ENCODE results near the gene MKRN1. TPM values are rescaled to one million over a fixed set of nuclear protein-coding genes. Genes with fewer than 3 reads are reported as not detected.
A peak's percentile ranks its signal among the peaks of the same experiment; 100 is the strongest.

MKRN1 gene
- total RNA-seq, 2 donors from 2014 or later: 135 to 163 TPM

- H3K27me3 ChIP-seq (ENCODE audit: control insufficient read depth, insufficient read depth, low read length, poor library complexity, severe bottlenecking): no peaks in the 10 kb centered on the region
- H3K27ac Mint-ChIP-seq: peak overlapping the region; percentile 37
- H3K9me3 ChIP-seq (ENCODE audit: control insufficient read depth, low read length): no peaks in the 10 kb centered on the region
- no peak overlapping the region for H3K4me3 Mint-ChIP-seq
- no peaks in the 10 kb centered on the region for H3K9me3 Mint-ChIP-seq
- no peak overlapping the region for H3K9ac ChIP-seq (ENCODE audit: extremely low read depth, low read length, poor library complexity, severe bottlenecking)
- DNase-seq: peak; percentile 58
- H3K4me3 ChIP-seq (ENCODE audit: low read length): no peak overlapping the region
- H3K4me1 Mint-ChIP-seq: peaks cover 14% of the 10 kb centered on the region
- H3K36me3 ChIP-seq (ENCODE audit: control insufficient read depth, insufficient read depth, low read length): no peaks in the 10 kb centered on the region
- H3K27ac ChIP-seq (ENCODE audit: low read depth, low read length): no peak overlapping the region
- no peaks in the 10 kb centered on the region for H3K27me3 Mint-ChIP-seq (ENCODE audit: insufficient read depth)
- no peaks in the 10 kb centered on the region for H3K4me1 ChIP-seq (ENCODE audit: control insufficient read depth, insufficient read depth, low read length)
- H3K36me3 Mint-ChIP-seq (ENCODE audit: low read depth): no peaks in the 10 kb centered on the region
- 0 to 69% methylated on average over 1 to 5 of the region's 5 CpGs for WGBS, 2 experiments (ENCODE audit: insufficient coverage in 1 of 2, insufficient read length in 1 of 2)
- TF ChIP-seq, protein P1, sequence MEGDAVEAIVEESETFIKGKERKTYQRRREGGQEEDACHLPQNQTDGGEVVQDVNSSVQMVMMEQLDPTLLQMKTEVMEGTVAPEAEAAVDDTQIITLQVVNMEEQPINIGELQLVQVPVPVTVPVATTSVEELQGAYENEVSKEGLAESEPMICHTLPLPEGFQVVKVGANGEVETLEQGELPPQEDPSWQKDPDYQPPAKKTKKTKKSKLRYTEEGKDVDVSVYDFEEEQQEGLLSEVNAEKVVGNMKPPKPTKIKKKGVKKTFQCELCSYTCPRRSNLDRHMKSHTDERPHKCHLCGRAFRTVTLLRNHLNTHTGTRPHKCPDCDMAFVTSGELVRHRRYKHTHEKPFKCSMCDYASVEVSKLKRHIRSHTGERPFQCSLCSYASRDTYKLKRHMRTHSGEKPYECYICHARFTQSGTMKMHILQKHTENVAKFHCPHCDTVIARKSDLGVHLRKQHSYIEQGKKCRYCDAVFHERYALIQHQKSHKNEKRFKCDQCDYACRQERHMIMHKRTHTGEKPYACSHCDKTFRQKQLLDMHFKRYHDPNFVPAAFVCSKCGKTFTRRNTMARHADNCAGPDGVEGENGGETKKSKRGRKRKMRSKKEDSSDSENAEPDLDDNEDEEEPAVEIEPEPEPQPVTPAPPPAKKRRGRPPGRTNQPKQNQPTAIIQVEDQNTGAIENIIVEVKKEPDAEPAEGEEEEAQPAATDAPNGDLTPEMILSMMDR (conservative IDR thresholded peaks at IDR 0.05): no peak
These were observed 18.0 kb upstream of the MKRN1 start for GRCh38 chr7:140497241-140497769.

- Histone ChIP-seq H3K36me3 (ENCODE audit: control insufficient read depth, insufficient read depth, low read length) (no peaks in the 10 kb centered on the region), H3K9me3 (ENCODE audit: control insufficient read depth, low read length) (no peaks in the 10 kb centered on the region), H3K4me3 (ENCODE audit: low read length) (no peak overlapping the region), H3K4me1 (ENCODE audit: control insufficient read depth, insufficient read depth, low read length) (no peaks in the 10 kb centered on the region), H3K27me3 (ENCODE audit: control insufficient read depth, insufficient read depth, low read length, poor library complexity, severe bottlenecking) (no peaks in the 10 kb centered on the region), H3K9ac (ENCODE audit: extremely low read depth, low read length, poor library complexity, severe bottlenecking) (no peak overlapping the region), H3K27ac (ENCODE audit: low read depth, low read length) (no peak overlapping the region)
- WGBS, 2 experiments (ENCODE audit: insufficient coverage in 1 of 2, insufficient read length in 1 of 2): 95 to 98% methylated on average over 6 to 9 of the region's 9 CpGs
- H3K4me3 Mint-ChIP-seq: no peak overlapping the region
- H3K27ac Mint-ChIP-seq: no peak overlapping the region
- TF ChIP-seq, protein P1 (conservative IDR thresholded peaks at IDR 0.05): no peak
- DNase-seq: no peak
- no peaks in the 10 kb centered on the region for H3K9me3 Mint-ChIP-seq
- H3K27me3 Mint-ChIP-seq (ENCODE audit: insufficient read depth): no peaks in the 10 kb centered on the region
- peaks cover 14% of the 10 kb centered on the region for H3K4me1 Mint-ChIP-seq
- no peaks in the 10 kb centered on the region for H3K36me3 Mint-ChIP-seq (ENCODE audit: low read depth)
These were observed 16.3 kb upstream of the MKRN1 start for GRCh38 chr7:140495514-140496097.

GRCh38 chr7:140494867-140495266 is 15.6 kb upstream of the MKRN1 start:
- no peak overlapping the region for H3K27ac ChIP-seq (ENCODE audit: low read depth, low read length)
- H3K4me3 ChIP-seq (ENCODE audit: low read length): no peak overlapping the region
- TF ChIP-seq, protein P1 (conservative IDR thresholded peaks at IDR 0.05): no peak
- Mint-ChIP-seq H3K36me3 (ENCODE audit: low read depth) (no peaks in the 10 kb centered on the region), H3K4me1 (peaks cover 14% of the 10 kb centered on the region), H3K27me3 (ENCODE audit: insufficient read depth) (no peaks in the 10 kb centered on the region), H3K9me3 (no peaks in the 10 kb centered on the region), H3K27ac (no peak overlapping the region), H3K4me3 (no peak overlapping the region)
- WGBS, 2 experiments (ENCODE audit: insufficient coverage in 1 of 2, insufficient read length in 1 of 2): 90 to 95% methylated on average over 8 to 9 of the region's 9 CpGs
- DNase-seq: no peak
- H3K36me3 ChIP-seq (ENCODE audit: control insufficient read depth, insufficient read depth, low read length): no peaks in the 10 kb centered on the region
- H3K9me3 ChIP-seq (ENCODE audit: control insufficient read depth, low read length): no peaks in the 10 kb centered on the region
- no peaks in the 10 kb centered on the region for H3K4me1 ChIP-seq (ENCODE audit: control insufficient read depth, insufficient read depth, low read length)
- H3K27me3 ChIP-seq (ENCODE audit: control insufficient read depth, insufficient read depth, low read length, poor library complexity, severe bottlenecking): no peaks in the 10 kb centered on the region
- no peak overlapping the region for H3K9ac ChIP-seq (ENCODE audit: extremely low read depth, low read length, poor library complexity, severe bottlenecking)

Measured in endodermal cell (in vitro differentiated cells).